GM12801 (cell line): ENCODE measurements around the gene NVL.

Source experiments
- TF ChIP-seq, protein P1 (sequence below): IDR thresholded peaks from one replicate; pipeline ENCODE4 v1.5.1; 2011; ENCODE audit warnings: control low read depth; ENCODE audit not compliant: insufficient read length; ENCODE audit errors: extremely low read depth

NVL gene

DNA sequence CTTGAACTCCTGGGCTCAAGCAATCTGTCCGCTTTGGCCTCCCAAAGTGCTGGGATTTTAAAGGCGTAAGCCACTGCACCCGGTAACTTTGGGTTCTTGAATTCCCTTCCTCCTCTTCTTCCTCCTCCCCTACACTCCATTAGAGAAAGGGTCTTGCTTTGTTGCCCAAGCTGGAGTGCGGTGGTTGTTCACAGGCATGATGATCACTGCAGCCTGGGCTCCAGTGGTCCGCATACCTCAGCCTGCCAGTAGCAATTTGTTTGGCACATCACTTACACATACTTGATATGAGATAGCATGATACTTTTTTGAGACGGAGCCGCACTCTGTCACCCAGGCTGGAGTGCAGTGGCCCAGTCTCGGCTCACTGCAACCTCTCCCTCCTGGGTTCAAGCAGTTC lies 144.8 kb downstream of the NVL start:
- TF ChIP-seq, protein P1, sequence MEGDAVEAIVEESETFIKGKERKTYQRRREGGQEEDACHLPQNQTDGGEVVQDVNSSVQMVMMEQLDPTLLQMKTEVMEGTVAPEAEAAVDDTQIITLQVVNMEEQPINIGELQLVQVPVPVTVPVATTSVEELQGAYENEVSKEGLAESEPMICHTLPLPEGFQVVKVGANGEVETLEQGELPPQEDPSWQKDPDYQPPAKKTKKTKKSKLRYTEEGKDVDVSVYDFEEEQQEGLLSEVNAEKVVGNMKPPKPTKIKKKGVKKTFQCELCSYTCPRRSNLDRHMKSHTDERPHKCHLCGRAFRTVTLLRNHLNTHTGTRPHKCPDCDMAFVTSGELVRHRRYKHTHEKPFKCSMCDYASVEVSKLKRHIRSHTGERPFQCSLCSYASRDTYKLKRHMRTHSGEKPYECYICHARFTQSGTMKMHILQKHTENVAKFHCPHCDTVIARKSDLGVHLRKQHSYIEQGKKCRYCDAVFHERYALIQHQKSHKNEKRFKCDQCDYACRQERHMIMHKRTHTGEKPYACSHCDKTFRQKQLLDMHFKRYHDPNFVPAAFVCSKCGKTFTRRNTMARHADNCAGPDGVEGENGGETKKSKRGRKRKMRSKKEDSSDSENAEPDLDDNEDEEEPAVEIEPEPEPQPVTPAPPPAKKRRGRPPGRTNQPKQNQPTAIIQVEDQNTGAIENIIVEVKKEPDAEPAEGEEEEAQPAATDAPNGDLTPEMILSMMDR: no peak

GRCh38 chr1:224183591-224184312 lies 146.2 kb downstream of the NVL start:
- TF ChIP-seq, protein P1: no peak

DNA sequence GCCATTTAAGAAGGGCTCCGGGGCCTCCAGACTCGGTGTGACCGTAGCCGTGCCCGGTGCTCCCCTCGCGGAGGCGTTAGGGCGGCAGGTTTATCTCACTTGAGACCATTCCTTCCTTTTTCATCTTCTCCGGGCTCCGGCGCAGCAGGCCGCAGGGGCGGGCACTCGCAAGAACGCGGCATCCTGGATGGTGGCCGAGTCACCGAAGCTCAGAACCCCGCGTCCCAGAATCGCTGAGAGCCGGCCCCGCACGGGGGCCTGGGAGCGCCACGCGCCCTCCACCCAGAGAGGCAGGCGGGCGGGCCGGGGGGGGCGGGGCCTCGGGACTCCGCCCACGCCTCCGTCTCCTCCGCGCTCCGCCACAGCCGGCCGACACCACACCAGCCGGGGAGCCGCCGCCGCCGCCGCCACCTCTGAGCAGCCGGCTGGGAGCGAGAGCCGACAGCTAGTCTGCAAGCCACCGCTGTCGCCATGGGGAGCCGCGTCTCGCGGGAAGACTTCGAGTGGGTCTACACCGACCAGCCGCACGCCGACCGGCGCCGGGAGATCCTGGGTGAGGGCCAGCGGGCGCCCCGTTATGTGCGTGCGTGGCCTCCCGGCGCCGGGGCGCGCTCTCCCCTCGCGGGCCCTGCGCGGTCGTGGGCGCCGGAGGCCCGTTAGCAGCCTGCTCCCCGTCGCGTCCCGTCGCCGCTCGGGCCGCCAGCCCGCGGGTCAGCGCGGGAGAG lies 146.9 kb downstream of the NVL start, which contains the start of gene DEGS1:
Gene DEGS1, plus strand, starts transcription at position 375 of the 725 bp plus-strand sequence. Its CDS starts 97 bp downstream, at position 472.
- TF ChIP-seq, protein P1: no peak

DNA sequence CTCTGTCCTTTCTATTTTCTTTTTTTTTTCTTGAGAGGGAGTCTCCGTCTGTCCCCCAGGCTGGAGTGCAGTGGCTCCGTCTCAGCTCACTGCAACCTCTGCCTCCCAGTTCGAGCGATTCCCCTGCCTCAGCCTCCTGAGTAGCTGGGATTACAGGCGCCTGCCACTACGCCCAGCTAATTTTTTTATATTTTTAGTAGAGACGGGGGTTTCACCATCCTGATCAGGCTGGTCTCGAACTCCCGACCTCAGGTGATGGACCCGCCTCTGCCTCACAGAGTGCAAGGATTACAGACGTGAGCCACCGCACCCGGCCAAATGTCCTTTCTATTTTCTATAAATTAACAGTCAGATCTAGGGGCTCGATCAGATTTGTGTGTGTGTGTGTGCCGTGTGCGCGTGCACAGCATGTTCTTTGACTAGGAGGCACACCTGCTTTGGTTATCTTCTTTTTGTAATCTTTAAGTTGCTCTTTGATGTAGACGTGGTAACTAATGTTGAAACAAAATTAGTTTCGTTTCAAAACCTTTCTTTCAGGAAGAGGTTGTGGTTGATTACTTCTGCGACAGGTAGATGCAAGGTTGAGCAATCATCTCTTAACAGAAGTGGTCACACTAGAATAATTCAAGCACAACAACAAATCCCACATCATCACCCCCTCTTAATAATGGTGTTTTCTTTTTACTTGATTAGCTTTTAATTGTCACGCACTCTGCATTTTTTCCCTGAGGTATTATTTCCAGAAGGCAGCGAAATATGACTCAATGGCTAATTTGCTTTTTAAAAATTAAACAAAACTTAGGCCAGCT lies 147.7 kb downstream of the NVL start:
- TF ChIP-seq, protein P1: no peak

GRCh38 chr1:224181453-224181810 lies 148.5 kb downstream of the NVL start:
- TF ChIP-seq, protein P1: no peak

- TF ChIP-seq, protein P1: no peak
Measured at GRCh38 chr1:224180783-224181452, 149.1 kb downstream of the NVL start.
